GM19467 (cell line): ENCODE data around the gene PHOSPHO2.

Experiments
- ATAC-seq: cut with Tn5 transposase; IDR thresholded peaks from one replicate; pipeline ENCODE4 v1.9.1; 2021; ENCODE audit warnings: mild to moderate bottlenecking, moderate library complexity; ENCODE audit not compliant: unreplicated experiment

The PHOSPHO2 gene

GRCh38 chr2:169715379-169716237 is 21.3 kb downstream of the PHOSPHO2 start:
- no peak for ATAC-seq

GRCh38 chr2:169716238-169716886 is 22.1 kb downstream of the PHOSPHO2 start:
- ATAC-seq, result no peak

- no peak for ATAC-seq
Measured at GRCh38 chr2:169716938-169717690, 22.8 kb downstream of the PHOSPHO2 start.

GRCh38 chr2:169717691-169718063 is 23.4 kb downstream of the PHOSPHO2 start:
- no peak for ATAC-seq

- ATAC-seq, result no peak
Measured at GRCh38 chr2:169718930-169719504, 24.7 kb downstream of the PHOSPHO2 start.

- ATAC-seq, result no peak
Measured at GRCh38 chr2:169721016-169721415, 26.7 kb downstream of the PHOSPHO2 start.

- no peak for ATAC-seq
Measured at GRCh38 chr2:169727065-169727464, 32.8 kb downstream of the PHOSPHO2 start.

- ATAC-seq, result no peak
Measured at GRCh38 chr2:169729274-169729605, 35.0 kb downstream of the PHOSPHO2 start.

- no peak for ATAC-seq
Measured at GRCh38 chr2:169732075-169732474, 37.8 kb downstream of the PHOSPHO2 start.

- no peak for ATAC-seq
Measured at GRCh38 chr2:169732583-169733358, 38.5 kb downstream of the PHOSPHO2 start.

- ATAC-seq, result peak; percentile 40
Measured at GRCh38 chr2:169734169-169734847, 40.0 kb downstream of the PHOSPHO2 start.

GRCh38 chr2:169735623-169736022 is 41.4 kb downstream of the PHOSPHO2 start:
- ATAC-seq, result no peak

- ATAC-seq, result no peak
Measured at GRCh38 chr2:169736902-169737301, 42.6 kb downstream of the PHOSPHO2 start.

- no peak for ATAC-seq
Measured at GRCh38 chr2:169738566-169739229, 44.4 kb downstream of the PHOSPHO2 start.

- ATAC-seq, result no peak
Measured at GRCh38 chr2:169739351-169739750, 45.1 kb downstream of the PHOSPHO2 start.

- no peak for ATAC-seq
Measured at GRCh38 chr2:169743549-169743948, 49.3 kb downstream of the PHOSPHO2 start.

GRCh38 chr2:169746240-169746639 is 52.0 kb downstream of the PHOSPHO2 start:
- ATAC-seq, result no peak

- ATAC-seq, result no peak
Measured at GRCh38 chr2:169748319-169748718, 54.0 kb downstream of the PHOSPHO2 start.
